ENCODE measurements around the gene FBXO9.
"Not testable (repeated sequence)": the region's sequence is repeated elsewhere in the genome, so short reads cannot be mapped to it uniquely, and the experiment has no call there.

Gene FBXO9

DNA sequence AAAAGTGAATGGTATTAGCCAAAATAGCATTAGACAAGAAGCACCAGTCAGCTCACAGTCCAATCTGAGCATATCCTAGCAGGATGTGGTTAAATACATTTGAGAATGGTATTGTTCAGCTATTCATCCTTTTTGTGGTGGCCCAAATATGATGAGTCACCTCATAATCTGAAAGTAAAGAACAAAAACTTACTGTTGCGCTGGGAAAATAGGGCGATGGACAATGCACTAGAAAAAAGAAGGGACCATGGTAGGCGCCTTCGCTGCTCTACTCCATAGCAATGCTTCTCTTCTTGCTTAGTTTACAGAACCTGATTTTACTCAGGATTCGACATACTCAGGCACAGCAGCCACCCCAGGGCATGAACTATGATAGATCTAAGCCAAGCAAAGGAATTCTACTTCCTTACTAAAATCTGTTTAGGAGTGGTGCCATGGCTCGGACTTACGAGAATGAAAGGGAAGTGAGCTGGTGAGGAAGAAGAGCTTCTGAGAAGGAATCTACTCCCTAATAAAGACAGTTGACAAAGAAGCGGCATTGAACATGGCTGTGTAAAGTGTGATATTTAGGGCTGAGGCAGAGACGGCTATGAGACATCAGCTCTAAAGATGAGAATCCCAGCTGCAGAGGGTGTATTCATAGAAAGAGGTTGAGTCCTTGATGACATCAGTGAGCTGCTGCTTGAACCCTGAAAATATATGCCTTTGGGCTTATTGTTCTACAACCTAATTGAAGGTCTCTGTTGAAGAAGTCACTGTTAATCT is 16.6 kb upstream of the FBXO9 start:
- no peak for DNase-seq

DNA sequence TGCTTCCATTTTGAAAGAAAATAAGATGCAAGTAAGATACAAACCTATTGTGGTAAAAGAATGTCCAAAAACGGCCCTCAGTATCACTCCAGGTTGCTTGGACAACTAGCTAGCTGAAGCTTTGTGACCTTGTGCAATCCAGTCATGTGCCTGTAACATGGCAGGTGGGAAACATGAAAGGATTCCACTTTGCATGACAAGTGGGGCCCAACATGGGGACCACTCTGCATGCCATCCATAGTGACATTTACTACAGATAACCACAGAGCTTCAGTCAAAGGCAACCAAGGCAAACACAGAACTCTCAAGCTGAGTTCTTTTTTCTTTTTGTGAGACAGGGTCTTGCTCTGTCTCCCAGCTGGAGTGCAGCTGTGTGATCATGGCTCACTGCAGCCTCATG is 15.8 kb upstream of the FBXO9 start:
- DNase-seq, result no peak

DNA sequence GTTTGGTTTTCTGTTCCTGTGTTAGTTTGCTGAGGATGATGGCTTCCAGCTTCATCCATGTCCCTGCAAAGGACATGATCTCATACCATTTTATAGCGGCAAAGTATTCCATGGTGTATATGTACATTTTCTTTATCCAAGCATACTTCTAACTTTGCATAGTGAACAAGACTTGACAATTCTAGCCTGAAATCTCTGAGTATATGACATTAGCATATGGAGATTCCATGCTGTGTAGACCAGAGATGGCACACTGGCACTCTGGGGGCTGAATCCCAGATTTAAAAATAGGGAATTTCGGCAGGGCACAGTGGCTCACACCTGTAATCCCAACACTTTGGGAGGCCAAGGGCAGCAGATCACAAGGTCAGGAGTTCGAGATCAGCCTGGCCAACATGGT is 13.1 kb upstream of the FBXO9 start:
- not testable (repeated sequence) for DNase-seq

DNA sequence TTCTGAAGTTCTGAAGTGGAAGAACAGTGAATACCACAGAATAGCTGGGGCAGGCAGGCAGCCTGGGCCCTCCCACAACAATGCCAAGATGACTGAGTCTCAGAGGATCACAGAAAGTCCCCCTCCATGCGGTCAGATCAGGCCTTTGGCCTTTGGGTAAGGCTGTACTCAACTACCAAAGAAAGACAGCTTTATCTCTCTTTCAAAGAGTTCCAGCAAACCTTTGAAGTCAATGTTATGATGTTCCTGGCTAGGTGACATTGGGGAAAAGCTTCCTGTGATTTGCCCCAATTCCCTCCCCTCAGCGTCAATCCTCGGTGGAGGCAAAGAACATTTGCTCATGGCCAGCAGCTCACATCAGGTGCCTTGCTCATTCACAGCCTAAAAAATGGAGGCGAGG is 10.7 kb upstream of the FBXO9 start:
- DNase-seq, result no peak

DNA sequence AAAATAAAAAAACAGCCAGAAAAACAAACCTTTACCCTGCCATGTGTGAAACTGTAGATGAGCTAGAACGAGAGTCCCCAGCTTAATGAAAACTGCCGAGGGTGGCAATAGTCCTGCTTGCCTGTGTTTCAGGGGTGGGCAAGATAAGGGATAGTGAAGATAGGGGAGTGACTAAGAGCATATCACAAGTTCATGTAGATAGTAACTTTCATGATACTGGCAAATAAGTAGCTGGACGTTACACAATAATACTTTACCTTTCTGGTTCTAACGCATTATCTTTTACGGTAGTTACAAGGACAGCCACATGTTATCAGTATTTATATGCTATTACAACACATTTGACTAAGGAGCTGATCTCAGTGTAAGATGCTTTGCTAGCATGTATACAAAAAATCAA is 9.3 kb upstream of the FBXO9 start:
- DNase-seq, result no peak

DNA sequence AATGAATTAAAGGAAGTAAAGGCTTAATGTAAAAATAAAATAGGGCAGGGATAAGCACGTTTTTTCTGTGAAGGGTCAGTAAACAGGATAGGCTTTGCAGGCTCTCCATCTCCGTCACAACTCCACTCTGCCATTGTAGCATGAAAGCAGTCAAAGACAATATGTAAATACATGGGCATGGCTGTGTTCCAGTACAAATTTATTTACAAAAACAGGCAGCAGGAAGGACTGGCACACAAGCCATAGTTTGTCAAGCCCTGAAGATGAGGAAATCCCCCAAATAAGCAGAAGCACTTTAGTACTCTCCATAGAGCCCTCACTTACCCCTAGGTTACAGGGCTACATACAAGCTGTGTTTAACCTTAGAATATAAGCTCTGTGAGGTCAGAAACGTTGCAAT is 8.9 kb upstream of the FBXO9 start:
- DNase-seq, result no peak

DNA sequence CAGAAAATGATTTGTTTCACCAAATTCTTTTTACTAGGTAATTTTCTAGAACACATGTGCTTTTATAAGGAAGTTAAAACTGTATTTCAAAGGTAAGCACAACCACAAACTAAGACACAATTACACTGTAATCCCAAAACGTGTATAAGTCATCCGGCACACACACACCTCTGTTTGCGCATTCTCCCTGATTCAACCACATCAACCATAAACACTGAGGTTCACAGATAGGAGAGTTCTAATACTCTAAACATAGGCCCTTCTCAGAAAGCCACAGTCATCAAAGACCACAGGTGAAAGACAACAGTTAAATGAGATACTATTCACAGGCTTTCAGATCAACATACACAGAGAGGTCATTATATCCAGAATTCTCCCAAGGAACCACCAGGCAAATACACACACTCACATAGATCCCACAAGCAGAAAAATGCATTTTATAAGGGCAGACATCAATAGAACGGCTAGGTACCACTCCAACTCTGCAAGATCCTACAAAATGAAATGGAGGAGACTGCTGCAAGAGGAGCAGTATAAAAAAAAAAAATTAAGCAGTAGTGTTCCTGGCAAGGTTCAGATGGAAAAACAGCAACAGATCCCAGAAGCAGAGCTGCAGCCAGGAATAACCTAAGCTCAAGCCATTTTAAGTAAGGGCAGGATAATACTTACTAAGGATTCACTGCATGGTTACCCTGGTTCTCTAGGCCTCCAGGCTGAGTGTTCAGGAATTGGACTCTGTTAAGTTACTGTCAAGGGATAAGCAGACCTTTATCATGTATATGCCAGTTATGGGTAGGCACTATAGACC is 6.6 kb upstream of the FBXO9 start:
- no peak for DNase-seq

DNA sequence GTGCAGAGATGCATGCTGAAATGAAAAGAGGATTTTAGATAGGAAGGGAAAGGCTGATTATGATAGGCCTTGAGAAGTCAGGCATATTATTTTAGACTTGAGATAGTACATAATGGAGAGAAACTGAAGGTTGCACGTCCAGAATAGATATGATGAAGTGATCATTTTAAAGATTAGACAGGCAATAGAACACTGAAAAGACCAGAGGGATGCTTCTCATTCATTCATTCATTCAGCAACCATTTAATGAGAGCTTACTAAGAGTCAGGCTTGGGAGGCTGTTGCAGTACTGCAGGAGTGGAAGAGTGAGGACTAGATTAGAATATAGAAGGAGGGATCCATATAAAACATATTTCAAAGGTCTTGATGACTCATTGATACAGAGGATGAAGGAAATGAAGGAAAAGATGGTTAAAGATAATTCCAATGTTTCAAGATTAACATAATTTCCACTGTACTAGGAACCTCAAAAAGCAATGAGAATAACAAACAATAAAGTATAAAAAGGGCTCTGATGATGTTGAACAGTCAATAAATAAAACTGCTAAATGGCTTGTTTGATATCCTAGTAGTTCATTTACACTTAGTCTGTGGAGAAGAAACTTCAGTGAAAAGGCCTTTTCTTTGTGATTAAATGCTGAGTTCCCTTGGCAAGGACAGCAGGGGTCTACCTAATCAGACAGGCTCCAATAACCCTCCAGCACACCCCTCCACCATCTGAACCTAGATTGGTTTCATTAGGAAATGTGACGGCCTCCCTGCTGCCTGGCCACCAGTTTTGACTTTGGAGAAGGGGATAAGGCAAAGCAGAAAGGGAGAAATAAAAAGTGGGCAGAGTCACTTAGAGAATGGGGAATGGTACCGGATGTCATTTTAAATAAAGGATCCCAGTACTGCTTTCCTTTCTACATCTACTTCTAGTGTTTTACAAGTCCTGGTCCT is 5.3 kb upstream of the FBXO9 start:
- no peak for DNase-seq

DNA sequence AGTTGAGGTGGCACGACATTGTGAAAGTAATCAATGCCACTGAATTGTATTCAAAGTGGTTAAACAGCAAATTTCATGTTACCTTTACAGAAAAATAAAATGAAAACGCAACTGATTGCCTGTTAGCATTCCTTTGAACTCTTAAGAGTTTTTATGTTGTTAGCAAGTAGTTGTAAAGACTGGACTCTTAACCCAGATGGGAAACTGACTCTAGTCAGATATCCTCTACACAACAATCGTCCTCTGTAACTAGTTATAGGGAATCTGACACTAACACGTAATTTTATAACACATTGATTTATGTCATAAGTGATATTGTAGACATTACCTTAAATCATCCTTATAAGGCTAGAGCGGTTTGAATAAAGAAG is 3.0 kb upstream of the FBXO9 start:
- DNase-seq, result no peak

DNA sequence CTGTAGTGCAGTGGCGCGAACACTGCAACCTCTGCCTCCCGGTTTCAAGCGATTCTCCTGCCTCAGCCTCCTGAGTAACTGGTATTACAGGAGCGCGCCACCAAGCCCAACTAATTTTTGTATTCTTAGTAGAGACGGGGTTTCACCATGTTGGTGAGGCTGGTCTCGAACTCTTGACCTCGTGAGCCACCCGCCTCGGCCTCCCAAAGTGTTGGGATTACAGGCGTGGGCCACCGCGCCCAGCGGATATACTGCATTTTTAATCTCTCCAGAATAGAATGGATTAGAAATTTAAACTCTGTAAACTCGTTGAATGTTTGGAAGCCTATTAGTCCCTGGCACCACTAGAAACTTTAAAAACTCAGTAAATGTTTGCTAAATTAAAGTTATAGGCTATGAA is 949 bp upstream of the FBXO9 start:
- not testable (repeated sequence) for DNase-seq

DNA sequence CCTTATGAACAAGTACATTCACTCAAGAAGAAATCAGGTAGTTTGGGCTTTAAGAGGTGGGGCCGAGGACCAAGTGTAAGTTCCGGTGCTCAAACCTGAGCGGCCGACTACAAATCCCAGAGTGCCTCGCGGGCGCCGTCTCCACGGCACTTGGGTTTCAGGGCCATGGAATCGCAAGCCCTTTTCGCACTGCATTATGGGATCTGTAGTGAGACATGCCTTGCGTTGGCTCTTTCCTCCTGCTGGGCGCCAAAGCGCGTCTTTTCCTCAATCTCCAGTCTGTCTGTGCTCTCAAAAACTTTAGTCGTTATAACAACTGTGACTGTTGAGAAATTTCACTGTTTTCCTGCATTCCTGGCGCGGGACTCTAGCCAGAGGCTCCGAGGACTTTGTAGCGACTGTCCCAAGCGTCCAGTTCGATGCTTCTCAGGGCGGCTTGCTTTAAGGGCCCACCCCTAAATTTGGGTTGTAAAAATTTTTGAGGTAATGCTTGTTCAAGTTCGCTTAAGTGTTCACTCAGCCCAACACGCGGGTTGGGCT is 408 bp upstream of the FBXO9 start:
- peak; percentile 88 for DNase-seq

DNA sequence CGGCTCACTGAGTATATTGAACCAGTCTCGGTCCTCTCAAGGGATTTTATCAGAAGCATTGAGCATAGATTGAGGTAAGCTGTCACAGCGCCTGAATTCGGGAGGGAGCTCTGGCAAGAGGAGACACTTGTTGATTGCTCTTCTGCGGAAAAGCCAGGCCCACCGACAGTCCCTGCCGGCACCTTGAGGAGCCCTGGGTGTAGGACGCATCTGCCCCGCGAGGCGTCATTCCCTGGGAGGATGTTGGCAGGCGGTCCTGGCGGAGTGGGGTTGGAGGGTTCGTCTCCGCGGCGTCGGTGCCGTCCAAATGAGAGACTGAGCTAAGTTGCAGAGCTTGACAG is 843 bp downstream of the FBXO9 start:
- peak; percentile 40 for DNase-seq

DNA sequence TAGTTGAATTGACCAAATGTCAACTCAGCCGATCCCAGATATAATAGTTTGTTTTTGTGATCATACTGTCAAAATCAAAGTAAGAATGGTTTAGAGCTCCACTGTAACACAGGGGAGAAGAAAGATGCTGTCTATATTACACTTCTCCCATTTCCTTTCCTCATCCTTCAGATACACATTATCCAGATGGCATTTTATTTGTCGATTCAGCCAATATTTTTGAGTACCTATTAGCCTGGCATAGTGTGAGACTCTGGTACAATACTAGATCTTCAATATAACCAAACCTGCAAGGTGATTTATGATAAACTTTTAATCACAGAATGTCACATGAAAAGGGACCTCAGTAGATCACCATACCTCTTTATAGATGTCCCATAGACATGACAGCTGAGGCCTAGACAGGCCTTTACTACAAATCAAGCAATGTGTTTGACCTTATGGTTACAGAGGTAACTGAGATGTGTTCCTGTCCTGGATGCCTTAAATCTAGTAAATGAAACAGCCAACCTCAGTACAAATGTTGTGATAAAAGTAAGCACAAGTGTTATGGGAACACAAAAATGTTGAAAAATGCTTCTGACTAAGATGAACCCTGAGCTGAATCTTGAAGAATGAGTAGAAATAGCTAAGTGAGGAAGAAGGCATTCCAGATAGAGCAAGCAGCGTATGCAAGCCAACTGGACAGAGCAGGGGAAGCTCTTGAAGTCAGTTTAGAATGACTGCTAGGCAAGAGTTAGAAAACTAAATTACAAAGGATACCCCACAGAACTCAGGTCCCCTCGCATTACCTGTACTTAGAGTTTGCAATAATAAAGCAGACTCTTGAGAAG is 1.9 kb downstream of the FBXO9 start:
- DNase-seq, result no peak

DNA sequence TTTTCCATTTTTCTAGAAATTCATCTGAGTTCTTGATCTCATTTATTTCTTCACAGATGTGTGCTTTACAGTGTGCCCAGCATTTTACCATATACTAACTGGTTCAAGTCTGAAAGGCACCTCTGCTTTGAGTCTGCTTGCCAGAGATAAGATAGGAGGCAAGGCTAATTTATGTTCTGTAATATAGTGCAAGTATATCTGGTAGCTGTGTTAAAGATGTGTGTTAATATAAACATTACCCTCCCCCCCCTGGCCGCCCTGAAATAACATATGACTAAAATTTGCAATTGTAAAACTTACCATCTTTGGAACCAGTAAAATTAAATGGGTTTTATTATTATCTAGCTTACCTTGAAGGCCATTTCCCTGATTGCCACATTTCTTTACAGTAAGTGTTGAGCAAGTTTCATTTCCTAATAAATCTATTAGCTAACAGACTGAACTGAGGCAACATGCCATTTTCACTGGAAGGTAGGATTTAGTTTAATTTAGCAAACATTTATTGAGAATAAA is 2.7 kb downstream of the FBXO9 start:
- DNase-seq, result no peak

DNA sequence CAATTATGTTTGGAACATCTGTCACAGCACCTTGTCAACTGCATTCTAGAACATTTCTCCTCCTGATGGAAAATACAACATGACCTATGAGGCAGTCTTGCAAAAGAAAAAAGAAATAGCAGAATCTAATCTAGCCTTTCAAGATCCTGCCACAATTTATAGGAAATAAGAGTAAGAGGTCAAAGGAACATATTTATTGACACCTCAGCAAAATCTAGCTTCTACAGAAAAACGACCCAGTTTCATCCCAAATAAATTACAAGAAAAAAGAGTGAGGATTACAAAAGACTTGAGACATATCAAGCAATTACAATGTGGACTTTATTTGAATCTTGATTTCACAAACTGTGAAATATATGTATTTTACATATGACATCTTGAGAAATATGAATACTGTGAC is 4.2 kb downstream of the FBXO9 start:
- DNase-seq, result no peak

DNA sequence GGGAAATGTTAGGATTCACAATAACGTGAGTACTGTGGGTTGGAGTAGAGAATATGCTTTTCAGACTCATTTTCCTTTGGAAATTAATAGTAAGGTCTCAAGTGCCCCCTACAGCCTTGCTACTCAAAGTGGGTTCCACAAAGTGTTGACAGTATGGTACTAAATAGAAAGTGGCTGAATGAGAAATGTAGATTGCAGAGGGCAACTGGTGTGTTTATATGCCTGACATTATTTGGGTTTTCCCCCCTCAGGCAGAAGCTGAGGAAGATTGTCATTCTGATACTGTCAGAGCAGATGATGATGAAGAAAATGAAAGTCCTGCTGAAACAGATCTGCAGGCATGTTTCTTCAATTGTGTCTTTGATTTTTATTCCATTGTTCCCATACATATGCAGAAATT is 5.6 kb downstream of the FBXO9 start:
- no peak for DNase-seq

DNA sequence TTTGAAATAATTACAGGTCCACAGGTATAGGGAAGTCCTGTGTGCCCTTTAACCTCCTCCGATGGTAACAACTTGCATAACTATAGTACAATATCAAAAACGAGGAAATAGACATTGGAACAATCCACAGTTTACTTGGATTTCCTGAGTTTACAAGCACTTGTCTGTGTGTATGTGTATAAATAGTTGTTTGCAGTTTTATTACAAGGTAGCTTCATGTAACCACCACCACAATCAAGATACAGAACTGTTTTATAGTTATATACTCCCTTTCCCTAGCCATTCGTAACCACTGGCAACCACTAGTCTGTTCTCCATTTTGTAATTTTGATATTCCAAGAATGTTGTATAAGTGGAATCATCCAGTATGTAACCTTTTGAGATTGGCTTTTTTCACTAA is 9.1 kb downstream of the FBXO9 start:
- no peak for DNase-seq

DNA sequence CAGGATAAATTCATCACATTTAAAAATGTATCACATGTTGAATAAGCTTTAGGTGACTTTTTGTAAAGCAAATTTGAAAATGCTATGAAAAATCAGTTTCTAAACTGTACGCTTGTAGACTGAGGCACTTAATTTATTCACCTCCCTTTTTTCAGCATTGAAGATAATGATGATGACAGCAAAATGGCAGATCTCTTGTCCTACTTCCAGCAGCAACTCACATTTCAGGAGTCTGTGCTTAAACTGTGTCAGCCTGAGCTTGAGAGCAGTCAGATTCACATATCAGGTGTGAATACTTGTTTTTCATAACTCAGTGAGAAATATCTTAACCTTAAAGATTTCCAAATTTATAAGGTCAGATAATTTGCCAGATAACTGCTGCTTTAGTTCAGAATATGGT is 15.6 kb downstream of the FBXO9 start:
- no peak for DNase-seq

DNA sequence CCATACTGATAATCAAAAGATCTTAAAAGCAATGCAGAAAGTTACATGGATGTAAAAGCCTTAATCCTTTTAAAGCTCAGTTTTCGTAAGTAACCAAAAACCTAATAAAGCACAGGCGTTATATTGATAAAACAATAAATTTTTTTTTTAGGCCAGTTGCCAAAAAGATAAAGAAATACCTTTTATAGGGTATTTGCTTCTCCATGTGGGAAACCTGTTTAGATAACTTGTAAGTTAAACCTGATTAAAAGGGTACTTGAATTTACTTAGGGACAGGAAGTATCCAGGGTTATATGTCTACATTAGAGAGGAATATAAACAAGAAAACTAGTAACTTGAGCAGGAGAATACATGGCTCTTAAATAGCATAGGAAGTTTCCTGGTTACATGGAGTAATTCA is 21.1 kb downstream of the FBXO9 start:
- DNase-seq, result no peak

DNA sequence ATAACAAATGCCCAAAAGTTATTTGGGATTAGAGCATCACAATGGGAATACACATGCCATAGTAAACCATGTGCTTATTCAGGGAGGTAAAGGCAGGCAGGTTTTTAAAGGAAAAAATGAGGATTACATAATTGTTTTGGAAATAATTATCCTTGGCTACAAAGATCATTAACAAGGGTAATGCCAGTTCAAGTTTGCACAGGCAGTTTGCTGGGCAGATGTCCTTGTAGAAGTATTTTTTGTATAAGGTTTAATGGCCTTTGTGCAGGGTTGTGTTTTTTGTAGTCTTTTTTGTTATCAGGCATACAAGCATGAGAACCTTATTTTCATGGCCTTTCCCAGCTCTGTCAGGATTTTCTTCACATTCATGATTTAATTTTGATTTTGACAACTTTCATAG is 24.7 kb downstream of the FBXO9 start:
- DNase-seq, result no peak

DNA sequence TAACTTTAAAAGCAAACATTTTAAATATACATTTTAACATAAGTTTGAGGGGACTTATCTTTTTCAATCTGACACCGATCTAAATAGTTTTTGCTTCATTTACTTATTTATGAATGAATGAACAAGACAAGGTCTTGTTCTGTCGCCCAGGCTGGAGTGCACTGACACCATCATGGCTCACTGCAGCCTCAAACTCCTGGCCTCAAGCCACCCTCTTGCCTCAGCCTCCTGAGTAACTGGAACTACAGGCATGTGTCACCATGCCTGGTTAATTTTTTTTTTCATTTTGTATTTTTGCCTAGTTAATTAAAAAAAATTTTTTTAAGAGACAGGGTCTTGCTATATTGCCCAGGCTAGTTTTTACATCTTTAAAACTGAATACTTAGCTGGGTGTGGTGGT is 25.4 kb downstream of the FBXO9 start:
- no peak for DNase-seq

DNA sequence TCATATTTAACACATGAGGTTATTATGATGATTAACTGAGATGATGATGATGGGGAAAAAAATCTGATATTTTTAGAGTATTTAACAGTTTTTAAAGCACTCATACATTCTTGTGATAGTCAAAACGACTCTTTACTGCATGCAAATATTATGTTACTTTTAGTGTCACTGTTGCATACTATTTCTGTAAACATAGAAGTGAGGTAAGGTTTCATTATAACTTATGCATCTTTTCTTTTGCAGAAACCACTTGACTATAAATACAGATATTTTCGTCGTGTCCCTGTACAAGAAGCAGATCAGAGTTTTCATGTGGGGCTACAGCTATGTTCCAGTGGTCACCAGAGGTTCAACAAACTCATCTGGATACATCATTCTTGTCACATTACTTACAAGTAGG is 30.1 kb downstream of the FBXO9 start:
- DNase-seq, result no peak
